ENCODE measurements around the gene ADPRHL1.
"Not testable (repeated sequence)": the region's sequence is repeated elsewhere in the genome, so short reads cannot be mapped to it uniquely, and the experiment has no call there.

Gene ADPRHL1

DNA sequence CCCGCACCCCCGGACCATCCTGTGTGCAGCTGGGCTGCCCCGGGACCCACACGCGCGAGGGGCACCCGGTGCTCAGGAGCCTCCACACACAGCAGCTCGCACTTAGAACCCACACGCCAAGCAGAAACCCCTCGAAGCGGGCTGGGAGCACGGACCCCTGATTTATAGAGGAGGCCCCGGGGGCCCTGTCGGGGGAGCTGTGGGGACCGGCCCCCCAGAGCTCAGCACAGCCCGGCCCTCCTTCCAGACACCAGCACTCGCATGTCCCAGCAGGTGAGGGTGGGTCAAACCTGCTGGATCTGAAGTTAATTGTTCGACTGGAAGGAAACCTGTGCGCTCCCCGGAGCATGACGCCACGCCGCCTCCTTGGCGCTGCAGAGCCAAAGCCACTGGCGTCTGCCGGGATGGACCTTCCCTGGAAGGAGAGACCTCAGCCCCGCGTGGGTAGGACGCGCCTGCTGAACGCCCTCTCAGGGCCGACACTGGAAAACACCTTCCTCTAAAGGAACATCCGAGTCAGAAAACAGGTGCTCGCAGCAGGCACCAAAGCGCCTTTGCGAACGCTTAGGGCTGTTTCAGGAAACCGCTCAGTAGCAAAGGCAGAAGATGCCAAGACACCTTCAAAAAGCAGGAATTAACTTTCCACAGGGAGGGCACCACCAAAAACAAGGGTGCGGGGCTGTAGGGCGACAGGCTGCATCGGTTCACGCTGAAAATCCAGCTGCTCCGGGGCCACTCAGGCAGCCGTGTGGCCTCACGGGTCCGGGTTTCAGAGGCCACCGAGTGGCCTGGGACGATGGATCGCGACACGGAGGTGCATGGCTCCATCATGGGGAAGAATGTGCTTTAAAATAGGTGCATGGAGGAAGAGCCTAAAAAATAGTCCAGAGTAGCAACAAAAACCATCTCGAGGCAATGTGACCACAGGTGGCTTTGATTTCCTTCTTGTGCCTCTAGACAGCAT, 51.6 kb downstream of the ADPRHL1 start:
- no peak overlapping the region for H3K9ac ChIP-seq (ENCODE audit: low read length)

DNA sequence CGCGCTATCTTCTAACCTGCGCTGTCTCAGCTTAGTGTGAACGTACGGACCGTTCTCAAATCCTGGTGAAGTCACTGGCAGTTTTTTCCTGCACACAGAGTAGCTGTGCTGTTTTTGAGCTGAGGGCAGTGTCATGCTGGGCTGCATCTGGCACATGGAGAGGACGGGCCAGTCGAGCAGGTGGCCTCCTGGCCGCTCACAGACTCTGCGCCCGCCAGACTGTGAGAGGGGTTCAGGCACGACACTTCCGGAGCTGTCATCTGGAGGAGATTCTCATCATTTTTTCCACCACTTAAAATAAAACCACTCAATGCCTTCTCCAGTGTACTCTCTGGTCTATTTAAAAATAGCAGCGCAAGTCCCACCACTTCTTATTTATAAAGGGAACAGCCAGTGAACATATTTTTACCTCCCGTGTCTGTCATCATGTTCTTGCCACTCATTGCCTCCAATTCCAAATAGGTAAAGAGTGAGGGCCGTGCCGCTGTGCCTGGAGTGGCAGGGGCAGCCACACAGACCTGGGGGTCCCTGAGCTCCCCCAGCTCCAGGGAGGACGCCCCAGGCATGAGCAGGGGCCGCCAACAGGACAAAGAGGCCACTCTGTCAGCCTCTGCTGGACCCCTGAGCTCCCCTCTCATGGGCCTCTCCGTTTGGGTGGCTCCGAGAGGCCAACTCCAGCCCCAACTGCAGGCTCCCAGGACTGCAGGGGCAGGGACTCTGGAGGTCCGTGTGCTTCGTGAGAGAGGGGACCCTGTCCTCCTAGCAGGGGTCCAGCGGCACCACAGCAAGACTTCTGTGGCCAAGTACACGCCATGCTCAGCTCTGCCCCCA, 52.5 kb downstream of the ADPRHL1 start:
- Histone ChIP-seq H3K4me1 (ENCODE audit: control insufficient read depth, low read depth, low read length) (peaks cover 8% of the 10 kb centered on the region), H3K9ac (ENCODE audit: low read length) (no peak overlapping the region), H3K27ac (ENCODE audit: low read length) (no peak overlapping the region), H3K9me3 (ENCODE audit: control insufficient read depth, low read depth, low read length) (no peaks in the 10 kb centered on the region), H3K4me3 (ENCODE audit: low read length) (no peak overlapping the region), H3K36me3 (ENCODE audit: control insufficient read depth, low read depth, low read length) (no peaks in the 10 kb centered on the region), H3K27me3 (ENCODE audit: control insufficient read depth, insufficient read depth, low read length) (no peaks in the 10 kb centered on the region)

More for the DNA sequence above, 51.6 kb downstream of the ADPRHL1 start:
- Histone ChIP-seq H3K4me1 (ENCODE audit: control insufficient read depth, low read depth, low read length) (peaks cover 8% of the 10 kb centered on the region), H3K4me3 (ENCODE audit: low read length) (no peak overlapping the region), H3K27me3 (ENCODE audit: control insufficient read depth, insufficient read depth, low read length) (no peaks in the 10 kb centered on the region), H3K9me3 (ENCODE audit: control insufficient read depth, low read depth, low read length) (no peaks in the 10 kb centered on the region), H3K27ac (ENCODE audit: low read length) (no peak overlapping the region), H3K36me3 (ENCODE audit: control insufficient read depth, low read depth, low read length) (no peaks in the 10 kb centered on the region)

DNA sequence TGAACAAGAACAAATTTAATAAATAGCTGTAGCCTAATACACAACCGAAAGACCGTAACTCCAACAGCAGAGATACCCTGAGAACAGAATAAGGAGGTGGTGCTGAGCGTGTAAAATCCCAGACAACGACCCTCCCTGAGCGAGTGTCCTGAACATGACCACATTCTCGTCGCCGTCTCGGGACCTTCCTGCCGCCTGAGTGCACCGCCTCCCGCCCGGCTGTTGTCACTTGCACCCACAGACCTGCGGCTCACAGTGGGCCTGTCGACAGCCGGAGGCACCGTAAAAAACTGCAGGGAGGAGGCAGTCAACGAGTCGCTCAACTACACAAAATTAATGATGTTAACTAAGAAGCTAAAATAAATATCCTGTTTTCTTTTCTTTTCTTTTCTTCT, 53.5 kb downstream of the ADPRHL1 start:
- no peak overlapping the region for H3K9ac ChIP-seq (ENCODE audit: low read length)
- no peak overlapping the region for H3K4me3 ChIP-seq (ENCODE audit: low read length)
- no peaks in the 10 kb centered on the region for H3K9me3 ChIP-seq (ENCODE audit: control insufficient read depth, low read depth, low read length)
- H3K27ac ChIP-seq (ENCODE audit: low read length): no peak overlapping the region
- H3K36me3 ChIP-seq (ENCODE audit: control insufficient read depth, low read depth, low read length): no peaks in the 10 kb centered on the region
- peaks cover 8% of the 10 kb centered on the region for H3K4me1 ChIP-seq (ENCODE audit: control insufficient read depth, low read depth, low read length)
- no peaks in the 10 kb centered on the region for H3K27me3 ChIP-seq (ENCODE audit: control insufficient read depth, insufficient read depth, low read length)

GRCh38 chr13:113398963-113399754, 54.1 kb downstream of the ADPRHL1 start:
- Histone ChIP-seq H3K4me1 (ENCODE audit: control insufficient read depth, low read depth, low read length) (peaks cover 8% of the 10 kb centered on the region), H3K4me3 (ENCODE audit: low read length) (no peak overlapping the region), H3K27me3 (ENCODE audit: control insufficient read depth, insufficient read depth, low read length) (no peaks in the 10 kb centered on the region), H3K9me3 (ENCODE audit: control insufficient read depth, low read depth, low read length) (no peaks in the 10 kb centered on the region), H3K36me3 (ENCODE audit: control insufficient read depth, low read depth, low read length) (no peaks in the 10 kb centered on the region), H3K27ac (ENCODE audit: low read length) (no peak overlapping the region), H3K9ac (ENCODE audit: low read length) (no peak overlapping the region)

DNA sequence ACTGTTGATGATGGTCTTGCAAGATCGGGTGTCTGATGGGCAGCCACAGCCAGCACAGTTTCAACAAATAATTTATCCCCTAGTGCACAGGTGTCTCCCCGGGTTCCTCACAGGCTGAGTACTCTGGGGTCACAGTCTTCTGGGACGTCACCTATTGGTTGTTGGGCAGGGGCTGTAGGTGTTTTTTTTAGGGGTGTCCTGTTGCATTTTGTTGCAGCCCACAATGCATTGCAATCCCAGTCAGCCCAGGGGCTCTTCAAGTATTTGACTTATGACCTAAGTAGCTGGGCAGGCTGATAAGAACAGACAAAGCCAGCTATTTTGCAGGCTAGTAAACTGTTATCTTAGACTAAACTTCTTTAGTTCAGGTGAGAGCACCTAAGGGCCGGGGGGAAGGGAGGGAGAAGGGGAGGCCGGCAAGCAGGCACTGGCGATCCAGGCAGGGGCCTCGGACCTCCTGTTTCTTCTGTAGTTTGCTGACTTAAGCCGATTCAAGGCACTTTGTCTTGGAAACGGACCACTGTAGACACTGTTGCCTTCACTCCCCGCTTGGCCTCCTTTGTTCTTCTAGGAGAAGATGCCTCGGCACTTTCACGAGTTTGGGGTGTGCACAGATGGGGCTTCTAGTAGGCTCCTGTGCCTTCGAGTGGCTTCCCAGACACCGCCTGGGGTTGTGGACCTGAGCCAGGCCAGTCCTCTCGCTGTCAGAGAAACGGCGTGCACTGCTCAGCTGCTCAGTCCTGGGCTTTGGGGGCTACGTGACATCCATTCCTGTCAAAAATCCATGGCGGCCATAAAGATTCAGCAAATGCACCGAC, 55.5 kb downstream of the ADPRHL1 start:
- Histone ChIP-seq H3K27ac (ENCODE audit: low read length) (no peak overlapping the region), H3K9ac (ENCODE audit: low read length) (no peak overlapping the region), H3K9me3 (ENCODE audit: control insufficient read depth, low read depth, low read length) (no peaks in the 10 kb centered on the region), H3K4me1 (ENCODE audit: control insufficient read depth, low read depth, low read length) (peaks cover 12% of the 10 kb centered on the region), H3K27me3 (ENCODE audit: control insufficient read depth, insufficient read depth, low read length) (no peaks in the 10 kb centered on the region), H3K4me3 (ENCODE audit: low read length) (no peak overlapping the region), H3K36me3 (ENCODE audit: control insufficient read depth, low read depth, low read length) (no peaks in the 10 kb centered on the region)

DNA sequence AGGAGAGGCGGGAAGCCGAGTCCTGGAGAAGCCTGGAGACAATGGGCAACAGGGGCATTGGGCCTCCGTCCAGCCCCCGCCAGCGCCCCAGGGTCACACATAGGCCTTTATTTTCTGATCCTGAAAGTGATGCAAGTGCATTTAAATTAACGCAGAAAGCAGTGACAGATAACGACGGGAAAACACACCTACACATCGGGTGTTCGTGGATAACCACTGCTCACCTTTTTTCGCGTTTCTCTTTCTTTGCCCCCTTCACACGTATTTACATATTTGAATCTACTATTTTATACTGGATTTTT, 59.0 kb downstream of the ADPRHL1 start:
- H3K4me3 ChIP-seq (ENCODE audit: low read length): no peak overlapping the region
- H3K9ac ChIP-seq (ENCODE audit: low read length): no peak overlapping the region
- H3K9me3 ChIP-seq (ENCODE audit: control insufficient read depth, low read depth, low read length): no peaks in the 10 kb centered on the region
- no peak overlapping the region for H3K27ac ChIP-seq (ENCODE audit: low read length)
- H3K27me3 ChIP-seq (ENCODE audit: control insufficient read depth, insufficient read depth, low read length): no peaks in the 10 kb centered on the region
- H3K36me3 ChIP-seq (ENCODE audit: control insufficient read depth, low read depth, low read length): no peaks in the 10 kb centered on the region
- H3K4me1 ChIP-seq (ENCODE audit: control insufficient read depth, low read depth, low read length): peaks cover 18% of the 10 kb centered on the region

DNA sequence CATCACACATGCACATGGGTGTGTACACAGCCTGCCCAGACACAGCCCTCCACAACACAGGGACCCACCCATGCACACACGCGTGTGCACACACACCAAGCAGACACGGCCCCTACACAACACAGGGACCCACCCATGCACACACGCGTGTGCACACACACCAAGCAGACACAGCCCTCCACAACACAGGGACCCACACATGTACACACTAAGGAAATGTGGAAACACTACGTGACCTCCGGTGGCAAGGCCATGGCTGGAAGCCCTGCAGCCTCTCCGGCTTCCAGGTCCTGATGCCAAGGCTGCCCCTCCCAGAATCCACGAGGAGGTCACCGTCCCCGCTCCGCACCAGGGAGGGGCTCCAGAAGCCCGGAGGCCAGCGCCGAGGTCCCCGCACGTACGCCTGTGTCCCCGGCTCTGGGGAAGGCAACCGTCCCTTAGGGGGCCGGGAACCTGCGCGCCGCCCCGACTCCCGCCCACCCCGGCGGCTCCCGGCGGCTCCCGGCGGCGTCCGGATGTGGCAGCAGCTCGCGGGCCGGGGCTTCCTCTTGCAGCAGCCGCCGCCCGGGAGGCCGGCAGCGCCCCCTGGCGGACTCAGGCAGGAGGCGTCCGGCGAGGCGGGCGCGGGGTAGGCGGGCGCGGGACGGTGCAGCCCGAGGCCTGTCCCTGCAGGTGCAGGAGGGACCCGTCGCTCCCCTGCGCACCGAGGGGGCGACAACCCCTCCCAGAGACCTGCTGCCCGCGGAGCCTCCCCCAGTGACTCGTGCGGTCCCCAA, 59.5 kb downstream of the ADPRHL1 start:
- H3K9ac ChIP-seq (ENCODE audit: low read length): peak overlapping the region; percentile 55
- H3K4me1 ChIP-seq (ENCODE audit: control insufficient read depth, low read depth, low read length): peaks cover 13% of the 10 kb centered on the region
- H3K27me3 ChIP-seq (ENCODE audit: control insufficient read depth, insufficient read depth, low read length): no peaks in the 10 kb centered on the region
- H3K4me3 ChIP-seq (ENCODE audit: low read length): peak overlapping the region; percentile 69
- H3K27ac ChIP-seq (ENCODE audit: low read length): no peak overlapping the region
- H3K9me3 ChIP-seq (ENCODE audit: control insufficient read depth, low read depth, low read length): peaks cover under 1% of the 10 kb centered on the region
- no peaks in the 10 kb centered on the region for H3K36me3 ChIP-seq (ENCODE audit: control insufficient read depth, low read depth, low read length)

GRCh38 chr13:113393226-113393562, 60.1 kb downstream of the ADPRHL1 start:
- no peak overlapping the region for H3K27ac ChIP-seq (ENCODE audit: low read length)
- peak overlapping the region; percentile 55 for H3K9ac ChIP-seq (ENCODE audit: low read length)
- H3K4me3 ChIP-seq (ENCODE audit: low read length): peak overlapping the region; percentile 69
- no peaks in the 10 kb centered on the region for H3K27me3 ChIP-seq (ENCODE audit: control insufficient read depth, insufficient read depth, low read length)
- no peaks in the 10 kb centered on the region for H3K36me3 ChIP-seq (ENCODE audit: control insufficient read depth, low read depth, low read length)
- H3K9me3 ChIP-seq (ENCODE audit: control insufficient read depth, low read depth, low read length): peaks cover 5% of the 10 kb centered on the region
- peaks cover 13% of the 10 kb centered on the region for H3K4me1 ChIP-seq (ENCODE audit: control insufficient read depth, low read depth, low read length)

DNA sequence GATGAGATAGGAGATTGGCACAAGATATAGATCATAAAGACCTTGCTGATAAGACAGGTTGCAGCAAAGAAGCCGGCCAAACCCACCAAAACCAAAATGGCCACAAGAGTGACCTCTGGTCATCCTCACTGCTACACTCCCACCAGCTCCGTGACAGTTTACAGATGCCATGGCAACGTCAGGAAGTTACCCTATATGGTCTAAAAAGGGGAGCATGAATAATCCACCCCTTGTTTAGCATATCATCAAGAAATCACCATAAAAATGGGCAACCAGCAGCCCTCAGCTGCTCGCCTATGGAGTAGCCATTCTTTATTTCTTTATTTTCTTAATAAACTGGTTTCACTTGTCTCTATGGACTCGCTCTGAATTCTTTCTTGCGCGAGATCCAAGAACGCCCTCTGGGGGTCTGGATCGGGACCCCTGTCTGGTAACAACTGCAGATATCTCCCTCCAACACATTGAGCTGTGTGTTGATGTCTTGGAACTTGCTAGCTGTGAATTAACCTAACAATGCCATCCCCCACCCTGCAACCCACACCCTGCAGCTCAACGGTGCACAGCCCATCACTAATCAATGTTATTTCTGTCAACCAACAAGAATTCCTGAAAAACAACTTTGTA, 62.3 kb downstream of the ADPRHL1 start:
- peak overlapping the region; percentile 27 for H3K27ac ChIP-seq (ENCODE audit: low read length)
- H3K9ac ChIP-seq (ENCODE audit: low read length): no peak overlapping the region
- H3K36me3 ChIP-seq (ENCODE audit: control insufficient read depth, low read depth, low read length): no peaks in the 10 kb centered on the region
- peaks cover 13% of the 10 kb centered on the region for H3K4me1 ChIP-seq (ENCODE audit: control insufficient read depth, low read depth, low read length)
- no peaks in the 10 kb centered on the region for H3K27me3 ChIP-seq (ENCODE audit: control insufficient read depth, insufficient read depth, low read length)
- peaks cover 11% of the 10 kb centered on the region for H3K9me3 ChIP-seq (ENCODE audit: control insufficient read depth, low read depth, low read length)
- peak overlapping the region; percentile 11 for H3K4me3 ChIP-seq (ENCODE audit: low read length)

DNA sequence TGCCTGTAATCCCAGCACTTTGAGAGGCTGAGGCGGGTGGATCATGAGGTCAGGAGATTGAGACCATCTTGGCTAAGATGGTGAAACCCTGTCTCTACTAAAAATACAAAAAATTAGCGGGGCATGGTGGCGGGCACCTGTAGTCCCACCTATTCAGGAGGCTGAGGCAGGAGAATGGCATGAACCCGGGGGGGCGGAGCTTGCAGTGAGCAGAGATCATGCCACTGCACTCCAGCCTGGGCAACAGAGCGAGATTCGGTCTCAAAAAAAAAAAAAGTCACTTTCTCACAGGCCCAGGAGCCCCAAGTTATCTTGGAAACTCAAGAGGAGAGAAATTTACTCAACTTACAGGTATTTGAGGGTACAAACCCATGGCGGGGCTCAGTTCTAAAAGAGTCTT, 63.7 kb downstream of the ADPRHL1 start:
- Histone ChIP-seq H3K4me1 (ENCODE audit: control insufficient read depth, low read depth, low read length) (peaks cover 13% of the 10 kb centered on the region), H3K9me3 (ENCODE audit: control insufficient read depth, low read depth, low read length) (peaks cover 11% of the 10 kb centered on the region)
- not testable (repeated sequence) for H3K36me3 ChIP-seq (ENCODE audit: control insufficient read depth, low read depth, low read length); H3K27ac ChIP-seq (ENCODE audit: low read length); H3K4me3 ChIP-seq (ENCODE audit: low read length); H3K27me3 ChIP-seq (ENCODE audit: control insufficient read depth, insufficient read depth, low read length); H3K9ac ChIP-seq (ENCODE audit: low read length)

Data from iPS-18a (cell line).